HepG2 (cell line): ENCODE results near the gene FAM83D. TPM values are rescaled to one million over a fixed set of nuclear protein-coding genes. Genes with fewer than 3 reads are reported as not detected.

Experiments
- GATAD2A ChIP-seq: IDR thresholded peaks from 2 replicates; pipeline ENCODE4 v1.6.1; 2016
- HIVEP1 ChIP-seq: sonication (generic); formaldehyde crosslinking; IDR thresholded peaks from 2 replicates; pipeline ENCODE4 v1.4.0; 2020; ENCODE audit warnings: mild to moderate bottlenecking, missing genetic modification reagents
- HNRNPLL ChIP-seq: fragments of 200-400 bp; formaldehyde crosslinking; IDR thresholded peaks from 2 replicates; pipeline ENCODE4 v1.6.1; 2017; ENCODE audit warnings: mild to moderate bottlenecking, low read depth, low read length; ENCODE audit not compliant: poor library complexity, severe bottlenecking
- PHB2 ChIP-seq: fragments of 450-650 bp; IDR thresholded peaks from 2 replicates; pipeline ENCODE4 v1.6.1; 2018; ENCODE audit not compliant: partially characterized antibody
- PREB ChIP-seq: sonication (generic); formaldehyde crosslinking; IDR thresholded peaks from 2 replicates; pipeline ENCODE4 v1.4.0; 2020; ENCODE audit warnings: missing genetic modification reagents
- ZBTB25 ChIP-seq: IDR thresholded peaks from 2 replicates; pipeline ENCODE4 v1.6.1; 2018; ENCODE audit warnings: missing genetic modification reagents
- ZBTB39 ChIP-seq: sonication (generic); formaldehyde crosslinking; IDR thresholded peaks from 2 replicates; pipeline ENCODE4 v1.5.0; 2020; ENCODE audit warnings: missing genetic modification reagents
- ZBTB49 ChIP-seq: sonication (generic); formaldehyde crosslinking; IDR thresholded peaks from 2 replicates; pipeline ENCODE4 v1.4.0; 2020; ENCODE audit warnings: missing genetic modification reagents, borderline replicate concordance
- ZMAT5 ChIP-seq: sonication (generic); formaldehyde crosslinking; IDR thresholded peaks from 2 replicates; pipeline ENCODE4 v1.5.0; 2020; ENCODE audit warnings: mild to moderate bottlenecking, low read depth, missing genetic modification reagents, borderline replicate concordance
- ZNF318 ChIP-seq: sonication (generic); formaldehyde crosslinking; IDR thresholded peaks from 2 replicates; pipeline ENCODE4 v1.4.0; 2020; ENCODE audit warnings: mild to moderate bottlenecking, missing genetic modification reagents
- ZNF749 ChIP-seq: sonication (generic); formaldehyde crosslinking; IDR thresholded peaks from 2 replicates; pipeline ENCODE4 v1.8.0; 2022; ENCODE audit warnings: mild to moderate bottlenecking, missing genetic modification reagents, moderate library complexity, borderline replicate concordance
- ZNF782 ChIP-seq: sonication (generic); formaldehyde crosslinking; IDR thresholded peaks from 2 replicates; pipeline ENCODE4 v1.4.0; 2020; ENCODE audit warnings: missing genetic modification reagents, mild to moderate bottlenecking, borderline replicate concordance
- polyA plus RNA-seq, 8 experiments: library from polyadenylated mRNA; depleted of rRNA in 3 of 8; stranded (reverse) in 7 of 8; unstranded in 1 of 8; fragments of >200 nt; fragmentation: Illumina TruSeq in 4 of 8; extraction: Trizol in 4 of 8; gene quantifications; 2 replicates each; pipeline versions ENCODE4 v1.2.1 to v1.2.3, GENCODE V29; 2011 to 2016; ENCODE audit warnings: low read depth in 4 of 8, missing spikeins in 1 of 8, mixed read lengths in 1 of 8; ENCODE audit not compliant: insufficient read depth in 1 of 8
- total RNA-seq, 5 experiments: library from RNA; depleted of rRNA; stranded (reverse); fragments of >200 nt; fragmentation: Illumina TruSeq; extraction: Trizol; gene quantifications; 2 replicates each; pipeline ENCODE4 v1.2.3, GENCODE V29; 2016; ENCODE audit warnings: low read depth in 1 of 5

FAM83D gene
- total and polyA plus RNA-seq, 2 of the 13 experiments (the other 11 are each of a cell fraction or from before 2014, with no cell fraction given), result 51.4 to 64.0 TPM

GRCh38 chr20:38926934-38927616, 858 bp downstream of the FAM83D start (continued):
- TF ChIP-seq ZBTB49 (CRISPR knock-in tag), result no peak
- no peak for TF ChIP-seq HNRNPLL
- TF ChIP-seq ZNF318, result peak; percentile 61; the same call in 1 of the 2 replicates
- TF ChIP-seq HIVEP1 (CRISPR knock-in tag), result no peak
- no peak for TF ChIP-seq ZNF782 (CRISPR knock-in tag)
- 0 out of 2 replicates have a peak, but pooled peaks have one; percentile 11 for TF ChIP-seq PREB (CRISPR knock-in tag)
- no peak for TF ChIP-seq ZBTB25 (CRISPR knock-in tag)
- no peak for TF ChIP-seq ZBTB39 (CRISPR knock-in tag)
- TF ChIP-seq ZNF749 (CRISPR knock-in tag), result no peak
- TF ChIP-seq PHB2, result no peak
- no peak for TF ChIP-seq ZMAT5 (CRISPR knock-in tag)
- no peak for TF ChIP-seq GATAD2A
